ENCODE data around the gene SHISA8.

The SHISA8 gene

DNA sequence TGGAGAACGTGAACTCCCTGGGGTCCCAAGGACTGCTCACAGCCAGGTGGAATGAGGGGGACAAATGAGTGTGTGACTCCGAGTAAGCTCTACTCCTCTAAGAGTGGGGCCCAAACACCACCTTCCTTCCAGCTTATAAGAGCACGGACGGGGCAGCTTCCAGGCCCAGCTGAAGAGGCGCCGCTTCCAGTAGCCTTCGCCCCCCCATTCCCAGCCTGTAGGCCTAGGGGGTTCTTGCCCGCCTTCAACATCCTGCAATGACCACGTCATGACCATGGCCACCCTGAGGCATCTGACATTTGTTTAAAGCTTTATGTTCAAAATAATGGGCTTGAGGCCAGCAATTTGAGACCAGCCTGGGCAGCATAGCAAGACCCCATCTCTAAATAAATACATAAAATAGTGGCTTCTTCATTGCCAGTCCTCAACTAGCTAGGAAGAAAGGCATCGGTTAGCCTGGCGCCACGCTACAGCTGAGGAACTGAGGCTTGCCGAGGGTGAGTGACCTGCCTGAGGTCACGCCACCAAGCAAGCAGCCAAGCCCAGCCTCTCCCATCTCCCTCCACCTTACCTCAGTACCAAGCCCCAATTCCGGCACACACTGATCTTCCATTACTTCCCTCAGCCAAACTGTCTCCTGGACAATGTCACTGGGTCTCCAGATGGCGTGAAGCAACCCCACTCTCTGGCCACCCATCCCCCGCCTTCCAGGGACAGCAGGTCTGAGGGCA lies 19.6 kb upstream of the SHISA8 start:
- no peak for DNase-seq (ENCODE audit: low read depth in 1 of 2, low spot score in 1 of 2)

GRCh38 chr22:41933411-41934177 lies 18.7 kb upstream of the SHISA8 start:
- DNase-seq (ENCODE audit: low read depth in 1 of 2, low spot score in 1 of 2) = no peak

- no peak for DNase-seq (ENCODE audit: low read depth in 1 of 2, low spot score in 1 of 2)
Measured at GRCh38 chr22:41932353-41932752, 17.5 kb upstream of the SHISA8 start.

DNA sequence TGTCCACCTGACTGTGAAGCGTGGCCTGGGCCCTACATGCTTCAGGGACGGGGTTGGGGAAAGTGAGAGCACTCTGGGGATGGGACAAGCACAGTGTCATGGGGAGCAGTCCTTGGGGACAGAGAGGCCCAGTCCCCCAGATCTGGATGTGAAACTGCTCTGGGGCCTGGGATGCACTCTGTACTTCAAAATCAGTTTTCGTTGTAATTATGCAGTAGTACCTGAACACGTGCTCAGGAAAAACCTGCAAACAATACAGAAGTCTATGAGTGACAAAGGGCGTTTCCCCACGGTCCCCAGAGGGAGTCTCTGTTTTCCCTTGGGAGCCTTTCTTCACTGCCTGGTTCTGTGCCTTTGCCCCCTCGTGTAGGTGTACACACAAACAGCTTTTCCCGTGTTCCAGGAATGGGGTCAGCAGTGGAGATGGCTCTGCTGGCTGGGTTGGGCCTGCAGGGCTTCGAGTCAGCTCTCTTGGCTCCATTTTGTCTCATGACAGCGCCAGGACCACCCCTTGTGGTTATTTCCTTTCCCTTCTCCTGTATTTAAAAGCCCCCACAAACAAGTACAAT lies 16.9 kb upstream of the SHISA8 start:
- no peak for DNase-seq (ENCODE audit: low read depth in 1 of 2, low spot score in 1 of 2)

- DNase-seq (ENCODE audit: low read depth in 1 of 2, low spot score in 1 of 2) = no peak
Measured at GRCh38 chr22:41929418-41929810, 14.5 kb upstream of the SHISA8 start.

- DNase-seq (ENCODE audit: low read depth in 1 of 2, low spot score in 1 of 2) = no peak
Measured at GRCh38 chr22:41928593-41929417, 13.9 kb upstream of the SHISA8 start.

DNA sequence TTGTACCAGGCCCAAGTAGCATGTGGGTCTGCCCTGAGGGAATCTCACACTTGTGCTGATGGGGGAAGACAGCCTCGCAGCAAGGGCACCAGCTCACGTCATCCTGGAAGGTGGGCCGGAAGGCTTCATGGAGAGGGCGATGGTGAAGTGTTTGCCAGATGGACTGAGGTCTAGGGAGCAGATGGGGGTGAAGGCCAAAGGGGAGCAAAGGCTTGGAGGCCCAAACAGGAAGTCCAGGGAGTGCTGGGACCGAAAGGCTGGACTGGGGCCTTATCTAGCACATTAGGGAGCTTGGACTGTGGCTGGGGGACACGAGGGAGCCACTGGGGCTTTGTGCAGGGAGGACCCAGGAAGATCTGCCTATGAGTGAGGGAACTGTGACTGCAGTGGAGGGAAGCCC lies 12.9 kb upstream of the SHISA8 start:
- DNase-seq (ENCODE audit: low read depth in 1 of 2, low spot score in 1 of 2) = no peak

GRCh38 chr22:41925783-41926460 lies 11.0 kb upstream of the SHISA8 start:
- peak; percentile 60 to 75 for DNase-seq (ENCODE audit: low read depth in 1 of 2, low spot score in 1 of 2)

DNA sequence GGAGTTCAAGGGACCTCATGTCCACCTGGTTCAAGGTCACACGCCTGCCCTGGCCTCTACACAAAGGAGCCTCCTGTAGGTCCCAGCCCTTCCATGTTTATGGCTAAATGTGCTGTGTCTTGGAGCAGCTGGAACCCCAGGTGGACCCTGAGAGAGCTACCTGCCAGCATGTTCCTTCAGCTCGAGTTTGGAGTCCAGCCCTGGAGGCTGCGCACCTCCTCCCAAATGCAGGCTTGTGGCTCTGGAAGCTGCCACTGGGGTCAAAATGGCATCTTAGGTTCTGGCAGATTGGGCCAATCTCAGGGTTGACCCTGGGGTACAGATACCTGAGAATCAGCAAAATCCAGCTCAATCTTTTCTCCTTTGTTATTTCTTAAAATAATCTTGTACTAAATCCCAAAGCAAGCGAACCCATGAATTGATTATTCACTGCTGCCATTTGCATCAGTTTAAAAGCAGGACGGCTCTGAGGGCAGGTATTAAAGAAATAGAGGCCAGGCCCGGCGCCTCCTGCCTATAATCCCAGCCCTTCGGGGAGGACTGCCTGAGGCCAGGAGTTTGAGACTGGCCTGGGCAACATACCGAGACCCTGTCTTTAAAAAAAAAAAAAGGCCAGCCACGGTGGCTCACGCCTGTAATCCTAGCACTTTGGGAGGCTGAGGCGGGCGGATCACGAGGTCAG lies 8.9 kb upstream of the SHISA8 start:
- no peak for DNase-seq (ENCODE audit: low read depth in 1 of 2, low spot score in 1 of 2)

- no peak for DNase-seq (ENCODE audit: low read depth in 1 of 2, low spot score in 1 of 2)
Measured at GRCh38 chr22:41922940-41923594, 8.2 kb upstream of the SHISA8 start.

- DNase-seq (ENCODE audit: low read depth in 1 of 2, low spot score in 1 of 2) = no peak
Measured at GRCh38 chr22:41922328-41922727, 7.5 kb upstream of the SHISA8 start.

- no peak for DNase-seq (ENCODE audit: low read depth in 1 of 2, low spot score in 1 of 2)
Measured at GRCh38 chr22:41920271-41920976, 5.5 kb upstream of the SHISA8 start.

GRCh38 chr22:41919357-41920224 lies 4.7 kb upstream of the SHISA8 start:
- no peak for DNase-seq (ENCODE audit: low read depth in 1 of 2, low spot score in 1 of 2)

- DNase-seq (ENCODE audit: low read depth in 1 of 2, low spot score in 1 of 2) = no peak
Measured at GRCh38 chr22:41917903-41918791, 3.3 kb upstream of the SHISA8 start.

- DNase-seq (ENCODE audit: low read depth in 1 of 2, low spot score in 1 of 2) = no peak
Measured at GRCh38 chr22:41917375-41917902, 2.6 kb upstream of the SHISA8 start.

- no peak for DNase-seq (ENCODE audit: low read depth in 1 of 2, low spot score in 1 of 2)
Measured at GRCh38 chr22:41916745-41917358, 2.0 kb upstream of the SHISA8 start.

Data from stimulated activated CD4-positive, alpha-beta T cell treated with anti-CD3 and anti-CD28 coated beads, Interleukin-15, amount 100 ng/mL, for 1 hour (primary cell).